Measurements from ENCODE around the gene RNF150.

GRCh38 chr4:141090473-141090872, 42.8 kb downstream of the RNF150 start:
- TF ChIP-seq ZNF274 (IDR thresholded peaks at IDR 0.05; ENCODE audit: low read depth, low read length) (no peak), YY1 (IDR thresholded peaks at IDR 0.05; ENCODE audit: insufficient read depth, insufficient read length) (no peak), SUZ12 (IDR thresholded peaks at IDR 0.05; ENCODE audit: extremely low read depth, insufficient read depth, insufficient read length) (no peak)

All from NT2/D1 (cell line).